PC-9 (cell line): Measurements from ENCODE around the gene CACNA1S. TPM values are rescaled to one million over a fixed set of nuclear protein-coding genes. Genes with fewer than 3 reads are reported as not detected.

Experiments
- BruUV-seq: library from RNA; stranded (reverse); fragments of 400-500 nt; replicated peaks from 2 replicates; lab custom pipeline; 2021; lab: Mats Ljungman, UMichigan
- CTCF ChIA-PET: fragments of 300-600 bp; sonication (Branson Sonifier 250); formaldehyde crosslinking; loops from one replicate; lab custom pipeline; 2022; ENCODE audit warnings: antibody characterized with exemption; lab: Charles Lee
- POLR2A ChIA-PET: fragments of 300-600 bp; sonication (Branson Sonifier 250); formaldehyde crosslinking; loops from one replicate; lab custom pipeline; 2022; ENCODE audit warnings: antibody characterized with exemption; ENCODE audit not compliant: unreplicated experiment; lab: Charles Lee
- DNase-seq, 2 experiments: peaks; one replicate each; pipeline versions ENCODE4 v3.0.0 to v3.0.0-alpha.2; 2015 to 2022; ENCODE audit warnings: mixed read lengths in 1 of 2
- H2AFZ ChIP-seq: fragments of 200-600 bp; sonication (generic); 2 replicates; pipeline ENCODE4 v1.8.1; 2017; ENCODE audit warnings: antibody characterized with exemption
- H3F3A ChIP-seq: fragments of 200-600 bp; sonication (generic); 2 replicates; pipeline ENCODE4 v1.8.1; 2017; ENCODE audit warnings: antibody characterized with exemption, mild to moderate bottlenecking, low read depth; ENCODE audit not compliant: insufficient read depth
- H3K27ac ChIP-seq: fragments of 200-600 bp; sonication (generic); 2 replicates; pipeline ENCODE4 v1.6.1; 2016; ENCODE audit warnings: mixed run types
- H3K27me3 ChIP-seq: fragments of 200-600 bp; sonication (generic); 2 replicates; pipeline ENCODE4 v1.6.1; 2016; ENCODE audit warnings: low read depth, mixed run types; ENCODE audit not compliant: insufficient read depth
- H3K36me3 ChIP-seq: fragments of 200-600 bp; sonication (generic); 2 replicates; pipeline ENCODE4 v1.6.1; 2016; ENCODE audit warnings: low read depth, mixed run types
- H3K4me1 ChIP-seq: fragments of 200-600 bp; sonication (generic); replicated peaks from 2 replicates; pipeline ENCODE4 v1.6.1; 2016; ENCODE audit warnings: mixed run types; ENCODE audit not compliant: insufficient read depth
- H3K4me2 ChIP-seq: fragments of 200-600 bp; sonication (generic); 2 replicates; pipeline ENCODE4 v1.6.1; 2017; ENCODE audit warnings: mixed run types
- H3K4me3 ChIP-seq: fragments of 200-600 bp; sonication (generic); 2 replicates; pipeline ENCODE4 v1.6.1; 2016; ENCODE audit warnings: mixed run types
- H3K79me2 ChIP-seq: fragments of 200-600 bp; sonication (generic); 2 replicates; pipeline ENCODE4 v1.6.1; 2017; ENCODE audit warnings: low read depth, mixed run types
- H3K9me2 ChIP-seq: fragments of 200-600 bp; sonication (generic); 2 replicates; pipeline ENCODE4 v1.8.1; 2017; ENCODE audit warnings: mild to moderate bottlenecking; ENCODE audit not compliant: insufficient read depth
- H3K9me3 ChIP-seq: fragments of 200-600 bp; sonication (generic); 2 replicates; pipeline ENCODE4 v1.8.1; 2016; ENCODE audit warnings: low read depth; ENCODE audit not compliant: insufficient read depth
- H4K20me1 ChIP-seq: fragments of 200-600 bp; sonication (generic); 2 replicates; pipeline ENCODE4 v1.8.1; 2017; ENCODE audit not compliant: insufficient read depth
- EZH2 ChIP-seq: fragments of 200-600 bp; sonication (generic); IDR thresholded peaks from 2 replicates; pipeline ENCODE4 v1.8.0; 2017; ENCODE audit warnings: antibody characterized with exemption, low read depth
- intact Hi-C: fragments of 100-400 bp; cut with micrococcal nuclease; formaldehyde crosslinking; loops from one replicate; pipeline ENCODE4 v1.10.0; 2022; ENCODE audit not compliant: unreplicated experiment
- total RNA-seq: library from RNA; stranded (reverse); gene quantifications from 2 replicates; pipeline ENCODE4 v1.2.3, GENCODE V29; 2021
- TF ChIP-seq, protein P1 (sequence below): fragments of 200-600 bp; sonication (generic); conservative IDR thresholded peaks from 2 replicates; pipeline ENCODE4 v1.6.1; 2017; ENCODE audit warnings: mixed run types, antibody characterized with exemption, mild to moderate bottlenecking, moderate library complexity

Gene CACNA1S
- total RNA-seq, 1 experiment from 2014 or later, result not detected

DNA sequence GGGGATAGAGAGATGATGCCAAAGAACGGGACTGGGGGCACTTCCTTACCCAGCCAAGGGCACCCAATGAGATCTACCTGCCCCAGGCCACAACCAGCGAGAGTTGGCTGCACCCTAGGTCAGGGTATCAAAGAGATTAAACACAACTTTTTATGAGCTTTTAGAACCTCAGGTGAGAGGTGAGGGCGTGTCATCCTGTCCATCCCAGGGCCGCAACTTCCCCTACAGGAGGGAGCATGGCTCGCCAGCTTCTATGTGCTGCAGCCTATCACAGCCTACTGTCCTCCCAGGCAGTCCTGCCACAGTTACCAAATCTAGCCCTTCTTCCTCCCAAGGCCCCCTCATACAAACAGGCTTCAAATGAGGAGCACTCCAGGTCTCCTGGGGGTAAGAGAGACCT is 29.2 kb upstream of the CACNA1S start:
- no peak overlapping the region for H3K27ac ChIP-seq
- DNase-seq, result no peak
- no peak overlapping the region for H3K4me2 ChIP-seq
- H3K4me3 ChIP-seq, result no peak overlapping the region
- no peaks in the 10 kb centered on the region for H3K27me3 ChIP-seq
- peaks cover 3% of the 10 kb centered on the region; the same call in 1 of the 2 replicates for H3K36me3 ChIP-seq
- ChIA-PET CTCF (no interaction called here), POLR2A (no interaction called here)
- TF ChIP-seq, protein P1, sequence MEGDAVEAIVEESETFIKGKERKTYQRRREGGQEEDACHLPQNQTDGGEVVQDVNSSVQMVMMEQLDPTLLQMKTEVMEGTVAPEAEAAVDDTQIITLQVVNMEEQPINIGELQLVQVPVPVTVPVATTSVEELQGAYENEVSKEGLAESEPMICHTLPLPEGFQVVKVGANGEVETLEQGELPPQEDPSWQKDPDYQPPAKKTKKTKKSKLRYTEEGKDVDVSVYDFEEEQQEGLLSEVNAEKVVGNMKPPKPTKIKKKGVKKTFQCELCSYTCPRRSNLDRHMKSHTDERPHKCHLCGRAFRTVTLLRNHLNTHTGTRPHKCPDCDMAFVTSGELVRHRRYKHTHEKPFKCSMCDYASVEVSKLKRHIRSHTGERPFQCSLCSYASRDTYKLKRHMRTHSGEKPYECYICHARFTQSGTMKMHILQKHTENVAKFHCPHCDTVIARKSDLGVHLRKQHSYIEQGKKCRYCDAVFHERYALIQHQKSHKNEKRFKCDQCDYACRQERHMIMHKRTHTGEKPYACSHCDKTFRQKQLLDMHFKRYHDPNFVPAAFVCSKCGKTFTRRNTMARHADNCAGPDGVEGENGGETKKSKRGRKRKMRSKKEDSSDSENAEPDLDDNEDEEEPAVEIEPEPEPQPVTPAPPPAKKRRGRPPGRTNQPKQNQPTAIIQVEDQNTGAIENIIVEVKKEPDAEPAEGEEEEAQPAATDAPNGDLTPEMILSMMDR, result no peak
- TF ChIP-seq EZH2, result no peak
- intact Hi-C loops, result no loop called here
- no peaks in the 10 kb centered on the region for H3F3A ChIP-seq
- no peaks in the 10 kb centered on the region; the same call in 1 of the 2 replicates for H4K20me1 ChIP-seq
- H3K79me2 ChIP-seq, result no peaks in the 10 kb centered on the region
- H3K9me2 ChIP-seq, result no peaks in the 10 kb centered on the region
- no peaks in the 10 kb centered on the region for H3K4me1 ChIP-seq
- H2AFZ ChIP-seq, result no peak overlapping the region
- no TSS peak for BruUV-seq
- H3K9me3 ChIP-seq, result no peaks in the 10 kb centered on the region

DNA sequence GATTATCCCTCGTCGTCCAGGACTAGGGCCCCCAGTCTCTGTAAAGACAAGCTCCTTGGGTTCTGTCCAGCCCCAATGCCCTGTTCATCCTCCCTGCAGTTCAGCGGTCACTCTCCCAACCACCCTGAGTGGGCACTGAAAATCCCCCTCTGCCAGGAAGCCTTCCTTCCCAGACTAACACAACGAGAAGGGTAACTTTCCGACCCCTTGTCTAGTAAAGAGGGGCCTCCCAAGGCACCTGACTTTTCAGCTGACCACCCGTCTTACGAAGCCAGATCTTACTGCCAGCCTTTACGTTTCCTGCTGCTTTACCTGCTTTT is 28.7 kb upstream of the CACNA1S start:
- Histone ChIP-seq H3F3A (no peaks in the 10 kb centered on the region), H3K9me3 (no peaks in the 10 kb centered on the region), H2AFZ (no peak overlapping the region), H3K36me3 (peaks cover 3% of the 10 kb centered on the region; the same call in 1 of the 2 replicates), H3K27ac (no peak overlapping the region), H3K27me3 (no peaks in the 10 kb centered on the region), H3K4me1 (no peaks in the 10 kb centered on the region), H3K79me2 (no peaks in the 10 kb centered on the region), H4K20me1 (no peaks in the 10 kb centered on the region; the same call in 1 of the 2 replicates), H3K4me3 (no peak overlapping the region), H3K9me2 (no peaks in the 10 kb centered on the region), H3K4me2 (no peak overlapping the region)
- ChIA-PET CTCF (no interaction called here), POLR2A (no interaction called here)
- DNase-seq, result no peak
- TF ChIP-seq, protein P1, result no peak
- no peak for TF ChIP-seq EZH2
- intact Hi-C loops, result no loop called here
- no TSS peak for BruUV-seq

DNA sequence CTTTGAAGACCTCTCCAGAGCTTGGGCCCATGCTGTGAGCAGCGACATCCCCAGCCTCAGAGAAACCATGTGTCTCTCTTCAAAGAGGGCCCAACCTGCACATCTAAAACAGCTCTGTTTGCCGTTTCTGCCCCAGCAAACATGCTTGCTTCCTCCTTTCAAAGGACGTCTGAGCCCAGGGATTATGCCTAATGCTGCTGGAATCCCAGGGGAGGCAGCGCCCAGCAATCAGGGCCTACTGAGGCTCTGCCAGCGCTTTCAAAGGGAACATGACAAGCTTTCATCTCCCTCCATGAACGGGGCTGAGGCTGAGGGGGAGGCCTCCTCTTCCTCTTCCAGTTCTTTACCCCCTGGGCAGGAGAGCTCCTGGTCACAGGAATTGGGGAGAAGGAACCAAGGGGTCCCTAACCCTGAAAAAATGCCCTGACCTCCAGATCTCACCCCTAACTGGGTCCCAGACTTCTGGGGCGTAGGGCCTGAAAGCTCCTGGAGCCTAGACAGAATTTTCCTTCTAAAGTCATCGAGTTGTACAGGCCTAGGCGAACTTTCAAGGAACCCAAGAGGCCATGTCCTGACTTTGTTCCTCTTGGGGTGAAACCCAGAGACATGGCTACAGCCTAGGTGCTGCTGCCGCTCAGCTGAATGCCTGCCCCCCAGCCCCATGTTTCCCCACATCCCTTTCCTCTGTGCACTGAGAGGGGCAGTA is 28.2 kb upstream of the CACNA1S start:
- POLR2A ChIA-PET, result no interaction called here
- no peak overlapping the region for H2AFZ ChIP-seq
- CTCF ChIA-PET, result no interaction called here
- H3K36me3 ChIP-seq, result peaks cover 3% of the 10 kb centered on the region; the same call in 1 of the 2 replicates
- H3F3A ChIP-seq, result no peaks in the 10 kb centered on the region
- no peak for DNase-seq
- H3K4me1 ChIP-seq, result no peaks in the 10 kb centered on the region
- no peaks in the 10 kb centered on the region for H3K79me2 ChIP-seq
- no peak overlapping the region for H3K4me3 ChIP-seq
- no peak overlapping the region for H3K4me2 ChIP-seq
- no peaks in the 10 kb centered on the region for H3K27me3 ChIP-seq
- no peaks in the 10 kb centered on the region for H4K20me1 ChIP-seq
- no TSS peak for BruUV-seq
- TF ChIP-seq, protein P1, result no peak
- no peak for TF ChIP-seq EZH2
- H3K9me2 ChIP-seq, result no peaks in the 10 kb centered on the region
- intact Hi-C loops, result no loop called here
- no peaks in the 10 kb centered on the region for H3K9me3 ChIP-seq
- H3K27ac ChIP-seq, result no peak overlapping the region
